ENCODE data around the gene REC8. TPM values are rescaled to one million over a fixed set of nuclear protein-coding genes. Genes with fewer than 3 reads are reported as not detected.
A peak's percentile ranks its signal among the peaks of the same experiment; 100 is the strongest.

The REC8 gene
- total and polyA plus RNA-seq, 2 of the 13 experiments (the other 11 are each of a cell fraction or from before 2014, with no cell fraction given), result 3.4 to 14.7 TPM

DNA sequence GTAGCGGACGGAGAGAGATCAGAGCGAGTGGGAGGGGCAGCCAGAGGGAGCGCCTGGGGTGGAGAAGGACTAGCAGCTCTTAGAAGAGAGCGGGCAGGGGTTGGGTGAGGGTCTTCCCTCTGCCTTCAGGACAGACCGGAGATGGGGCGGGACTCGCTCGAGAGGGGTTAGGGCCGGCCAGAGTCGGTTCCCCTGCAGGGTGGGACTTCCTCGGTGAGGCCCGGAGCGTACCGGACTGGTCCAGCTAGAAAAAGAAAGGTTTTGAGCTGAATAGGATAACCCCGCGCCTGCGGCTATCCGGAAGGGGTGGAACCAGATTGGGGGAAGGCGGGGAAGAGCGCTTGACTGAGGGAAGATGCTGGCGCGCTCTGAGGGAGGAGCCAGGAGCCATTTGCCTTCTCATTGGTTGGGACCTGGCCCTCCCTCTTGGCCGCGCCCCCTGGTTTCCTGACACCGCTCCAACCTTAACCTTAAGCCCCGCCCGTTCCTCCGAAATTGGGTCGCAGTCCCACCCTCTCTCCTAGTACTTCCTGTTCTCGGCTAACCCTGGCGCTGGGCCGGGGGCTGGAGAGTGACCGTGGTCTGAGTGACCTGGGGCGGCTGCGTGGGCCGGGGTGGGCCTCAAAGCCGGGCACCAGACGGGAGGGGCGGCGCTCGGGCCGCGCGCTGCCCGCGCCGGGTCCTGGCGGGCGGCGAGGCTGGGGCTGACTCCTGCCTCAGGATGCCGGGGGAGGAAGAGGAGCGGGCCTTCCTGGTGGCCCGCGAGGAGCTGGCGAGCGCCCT lies 24.7 kb upstream of the REC8 start, which contains the start of gene RNF31 (continued):
- TF ChIP-seq, protein P1, sequence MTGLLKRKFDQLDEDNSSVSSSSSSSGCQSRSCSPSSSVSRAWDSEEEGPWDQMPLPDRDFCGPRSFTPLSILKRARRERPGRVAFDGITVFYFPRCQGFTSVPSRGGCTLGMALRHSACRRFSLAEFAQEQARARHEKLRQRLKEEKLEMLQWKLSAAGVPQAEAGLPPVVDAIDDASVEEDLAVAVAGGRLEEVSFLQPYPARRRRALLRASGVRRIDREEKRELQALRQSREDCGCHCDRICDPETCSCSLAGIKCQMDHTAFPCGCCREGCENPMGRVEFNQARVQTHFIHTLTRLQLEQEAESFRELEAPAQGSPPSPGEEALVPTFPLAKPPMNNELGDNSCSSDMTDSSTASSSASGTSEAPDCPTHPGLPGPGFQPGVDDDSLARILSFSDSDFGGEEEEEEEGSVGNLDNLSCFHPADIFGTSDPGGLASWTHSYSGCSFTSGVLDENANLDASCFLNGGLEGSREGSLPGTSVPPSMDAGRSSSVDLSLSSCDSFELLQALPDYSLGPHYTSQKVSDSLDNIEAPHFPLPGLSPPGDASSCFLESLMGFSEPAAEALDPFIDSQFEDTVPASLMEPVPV (CRISPR knock-in tag; IDR thresholded peaks at IDR 0.05), result no peak; the same call in 1 of the 2 replicates
- TF ChIP-seq, protein P2, sequence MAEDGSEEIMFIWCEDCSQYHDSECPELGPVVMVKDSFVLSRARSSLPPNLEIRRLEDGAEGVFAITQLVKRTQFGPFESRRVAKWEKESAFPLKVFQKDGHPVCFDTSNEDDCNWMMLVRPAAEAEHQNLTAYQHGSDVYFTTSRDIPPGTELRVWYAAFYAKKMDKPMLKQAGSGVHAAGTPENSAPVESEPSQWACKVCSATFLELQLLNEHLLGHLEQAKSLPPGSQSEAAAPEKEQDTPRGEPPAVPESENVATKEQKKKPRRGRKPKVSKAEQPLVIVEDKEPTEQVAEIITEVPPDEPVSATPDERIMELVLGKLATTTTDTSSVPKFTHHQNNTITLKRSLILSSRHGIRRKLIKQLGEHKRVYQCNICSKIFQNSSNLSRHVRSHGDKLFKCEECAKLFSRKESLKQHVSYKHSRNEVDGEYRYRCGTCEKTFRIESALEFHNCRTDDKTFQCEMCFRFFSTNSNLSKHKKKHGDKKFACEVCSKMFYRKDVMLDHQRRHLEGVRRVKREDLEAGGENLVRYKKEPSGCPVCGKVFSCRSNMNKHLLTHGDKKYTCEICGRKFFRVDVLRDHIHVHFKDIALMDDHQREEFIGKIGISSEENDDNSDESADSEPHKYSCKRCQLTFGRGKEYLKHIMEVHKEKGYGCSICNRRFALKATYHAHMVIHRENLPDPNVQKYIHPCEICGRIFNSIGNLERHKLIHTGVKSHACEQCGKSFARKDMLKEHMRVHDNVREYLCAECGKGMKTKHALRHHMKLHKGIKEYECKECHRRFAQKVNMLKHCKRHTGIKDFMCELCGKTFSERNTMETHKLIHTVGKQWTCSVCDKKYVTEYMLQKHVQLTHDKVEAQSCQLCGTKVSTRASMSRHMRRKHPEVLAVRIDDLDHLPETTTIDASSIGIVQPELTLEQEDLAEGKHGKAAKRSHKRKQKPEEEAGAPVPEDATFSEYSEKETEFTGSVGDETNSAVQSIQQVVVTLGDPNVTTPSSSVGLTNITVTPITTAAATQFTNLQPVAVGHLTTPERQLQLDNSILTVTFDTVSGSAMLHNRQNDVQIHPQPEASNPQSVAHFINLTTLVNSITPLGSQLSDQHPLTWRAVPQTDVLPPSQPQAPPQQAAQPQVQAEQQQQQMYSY (CRISPR knock-in tag; IDR thresholded peaks at IDR 0.05), result no peak; the same call in 1 of the 2 replicates
- TF ChIP-seq SAFB2 (CRISPR knock-in tag; IDR thresholded peaks at IDR 0.05; ENCODE audit: borderline replicate concordance, low read depth), result no peak; the same call in 1 of the 2 replicates
- TF ChIP-seq, protein P3, sequence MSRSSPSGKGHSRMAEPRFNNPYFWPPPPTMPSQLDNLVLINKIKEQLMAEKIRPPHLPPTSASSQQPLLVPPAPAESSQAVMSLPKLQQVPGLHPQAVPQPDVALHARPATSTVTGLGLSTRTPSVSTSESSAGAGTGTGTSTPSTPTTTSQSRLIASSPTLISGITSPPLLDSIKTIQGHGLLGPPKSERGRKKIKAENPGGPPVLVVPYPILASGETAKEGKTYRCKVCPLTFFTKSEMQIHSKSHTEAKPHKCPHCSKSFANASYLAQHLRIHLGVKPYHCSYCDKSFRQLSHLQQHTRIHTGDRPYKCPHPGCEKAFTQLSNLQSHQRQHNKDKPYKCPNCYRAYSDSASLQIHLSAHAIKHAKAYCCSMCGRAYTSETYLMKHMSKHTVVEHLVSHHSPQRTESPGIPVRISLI (CRISPR knock-in tag; IDR thresholded peaks at IDR 0.05; ENCODE audit: borderline replicate concordance), result no peak
- TF ChIP-seq KDM1A (CRISPR knock-in tag; IDR thresholded peaks at IDR 0.05), result no peak; the same call in 1 of the 2 replicates
- no peak for TF ChIP-seq ZNF12 (CRISPR knock-in tag; IDR thresholded peaks at IDR 0.05)
- TF ChIP-seq ZFAT (CRISPR knock-in tag; conservative IDR thresholded peaks at IDR 0.05), result no peak
- TF ChIP-seq, protein P4, sequence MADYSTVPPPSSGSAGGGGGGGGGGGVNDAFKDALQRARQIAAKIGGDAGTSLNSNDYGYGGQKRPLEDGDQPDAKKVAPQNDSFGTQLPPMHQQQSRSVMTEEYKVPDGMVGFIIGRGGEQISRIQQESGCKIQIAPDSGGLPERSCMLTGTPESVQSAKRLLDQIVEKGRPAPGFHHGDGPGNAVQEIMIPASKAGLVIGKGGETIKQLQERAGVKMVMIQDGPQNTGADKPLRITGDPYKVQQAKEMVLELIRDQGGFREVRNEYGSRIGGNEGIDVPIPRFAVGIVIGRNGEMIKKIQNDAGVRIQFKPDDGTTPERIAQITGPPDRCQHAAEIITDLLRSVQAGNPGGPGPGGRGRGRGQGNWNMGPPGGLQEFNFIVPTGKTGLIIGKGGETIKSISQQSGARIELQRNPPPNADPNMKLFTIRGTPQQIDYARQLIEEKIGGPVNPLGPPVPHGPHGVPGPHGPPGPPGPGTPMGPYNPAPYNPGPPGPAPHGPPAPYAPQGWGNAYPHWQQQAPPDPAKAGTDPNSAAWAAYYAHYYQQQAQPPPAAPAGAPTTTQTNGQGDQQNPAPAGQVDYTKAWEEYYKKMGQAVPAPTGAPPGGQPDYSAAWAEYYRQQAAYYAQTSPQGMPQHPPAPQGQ (CRISPR knock-in tag; IDR thresholded peaks at IDR 0.05; ENCODE audit: borderline replicate concordance), result 0 out of 2 replicates have a peak, but pooled peaks have one; percentile 19
- TF ChIP-seq MTF2 (CRISPR knock-in tag; IDR thresholded peaks at IDR 0.05; ENCODE audit: borderline replicate concordance), result no peak
- no peak; the same call in none of the 2 replicates for TF ChIP-seq NFKB2 (CRISPR knock-in tag; IDR thresholded peaks at IDR 0.05; ENCODE audit: borderline replicate concordance)
- TF ChIP-seq ZNF124 (CRISPR knock-in tag; IDR thresholded peaks at IDR 0.05), result no peak; the same call in 1 of the 2 replicates
- TF ChIP-seq KLF11 (CRISPR knock-in tag; IDR thresholded peaks at IDR 0.05), result no peak
- TF ChIP-seq ZNF383 (CRISPR knock-in tag; IDR thresholded peaks at IDR 0.05; ENCODE audit: borderline replicate concordance), result no peak; the same call in 1 of the 2 replicates
- no peak for TF ChIP-seq ZNF33A (CRISPR knock-in tag; IDR thresholded peaks at IDR 0.05; ENCODE audit: borderline replicate concordance)
- peak; percentile 53 for TF ChIP-seq CREB1 (IDR thresholded peaks at IDR 0.05)
- TF ChIP-seq CREB1 (CRISPR knock-in tag; IDR thresholded peaks at IDR 0.05), result no peak
- TF ChIP-seq ZBTB42 (CRISPR knock-in tag; IDR thresholded peaks at IDR 0.05), result peak; percentile 83
- no peak; the same call in 1 of the 2 replicates for TF ChIP-seq ZNF674 (CRISPR knock-in tag; IDR thresholded peaks at IDR 0.05; ENCODE audit: low read depth)
- no peak; the same call in 1 of the 2 replicates for TF ChIP-seq NFE2L1 (CRISPR knock-in tag; IDR thresholded peaks at IDR 0.05; ENCODE audit: borderline replicate concordance)

Data from HepG2 (cell line).